ENCODE results near the gene MAML2.

DNA sequence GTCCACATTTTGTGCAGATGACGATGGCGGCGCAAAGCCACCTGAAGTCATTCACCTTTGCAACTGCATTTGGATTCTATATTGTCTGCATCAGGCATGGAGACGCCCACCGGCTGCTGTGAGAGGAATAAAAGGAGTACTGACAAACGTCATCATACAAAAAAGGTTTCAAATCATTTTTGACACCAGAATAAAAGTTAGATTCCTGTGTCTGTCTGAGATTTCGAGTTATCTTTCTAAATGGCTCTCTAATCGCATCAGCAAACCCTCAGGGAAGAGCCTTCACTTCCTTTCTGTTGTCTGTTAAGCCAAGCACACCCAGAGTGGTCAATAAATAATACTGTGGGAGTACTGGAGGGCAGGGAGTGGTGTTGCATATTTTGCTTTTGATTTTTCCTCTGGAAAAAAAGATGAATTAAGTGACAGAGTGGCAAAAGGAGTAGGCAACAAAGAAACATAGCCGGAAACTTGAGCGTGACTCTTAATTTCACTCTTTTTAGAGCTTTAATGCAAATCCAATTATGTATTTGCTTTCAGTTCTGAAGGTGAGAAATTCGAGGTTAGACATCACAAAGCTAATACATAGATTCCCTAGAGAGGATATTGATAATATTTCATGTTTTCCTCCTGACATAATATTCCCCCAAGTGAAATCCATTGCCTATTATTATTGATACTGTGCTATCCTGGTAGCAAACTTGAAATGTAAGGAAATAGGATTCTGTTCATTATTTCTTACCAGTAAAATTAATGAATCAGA, 268.3 kb downstream of the MAML2 start:
- TF ChIP-seq, protein P1, sequence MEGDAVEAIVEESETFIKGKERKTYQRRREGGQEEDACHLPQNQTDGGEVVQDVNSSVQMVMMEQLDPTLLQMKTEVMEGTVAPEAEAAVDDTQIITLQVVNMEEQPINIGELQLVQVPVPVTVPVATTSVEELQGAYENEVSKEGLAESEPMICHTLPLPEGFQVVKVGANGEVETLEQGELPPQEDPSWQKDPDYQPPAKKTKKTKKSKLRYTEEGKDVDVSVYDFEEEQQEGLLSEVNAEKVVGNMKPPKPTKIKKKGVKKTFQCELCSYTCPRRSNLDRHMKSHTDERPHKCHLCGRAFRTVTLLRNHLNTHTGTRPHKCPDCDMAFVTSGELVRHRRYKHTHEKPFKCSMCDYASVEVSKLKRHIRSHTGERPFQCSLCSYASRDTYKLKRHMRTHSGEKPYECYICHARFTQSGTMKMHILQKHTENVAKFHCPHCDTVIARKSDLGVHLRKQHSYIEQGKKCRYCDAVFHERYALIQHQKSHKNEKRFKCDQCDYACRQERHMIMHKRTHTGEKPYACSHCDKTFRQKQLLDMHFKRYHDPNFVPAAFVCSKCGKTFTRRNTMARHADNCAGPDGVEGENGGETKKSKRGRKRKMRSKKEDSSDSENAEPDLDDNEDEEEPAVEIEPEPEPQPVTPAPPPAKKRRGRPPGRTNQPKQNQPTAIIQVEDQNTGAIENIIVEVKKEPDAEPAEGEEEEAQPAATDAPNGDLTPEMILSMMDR (IDR thresholded peaks at IDR 0.05), result no peak
- TF ChIP-seq ZFX (IDR thresholded peaks at IDR 0.05; ENCODE audit: borderline replicate concordance), result no peak

Data from 22Rv1 (cell line).